HepG2 (cell line): ENCODE measurements around the gene EZH1. TPM values are rescaled to one million over a fixed set of nuclear protein-coding genes. Genes with fewer than 3 reads are reported as not detected.

ENCODE experiments used
- ATAC-seq: fragments of 200-7000 bp; cut with Tn5 transposase; 3 replicates; pipeline ENCODE4 v1.9.1; 2020; ENCODE audit warnings: mild to moderate bottlenecking, moderate library complexity
- BruUV-seq: library from RNA; stranded (reverse); fragments of 400-500 nt; replicated peaks from 2 replicates; lab custom pipeline; 2021; lab: Mats Ljungman, UMichigan
- CTCF ChIA-PET: fragments of 300-600 bp; formaldehyde crosslinking; extraction: SDS; loops from one replicate; lab custom pipeline; 2021; ENCODE audit warnings: low total read pairs, inconsistent platforms, low intra/inter-chr PET ratio; lab: Yijun Ruan, JAX
- POLR2A ChIA-PET: fragments of 350-600 bp; sonication (Branson Sonifier 250); formaldehyde crosslinking; loops from one replicate; lab custom pipeline; 2020; ENCODE audit warnings: antibody characterized with exemption, inconsistent platforms; lab: Yijun Ruan, JAX
- DNase-seq: peaks from one replicate; pipeline ENCODE4 v3.0.0-alpha.2; 2015; ENCODE audit warnings: low spot score
- FAIRE-seq: peaks from 3 replicates; lab custom pipeline; 2011; peaks lifted over from hg19 to GRCh38; lab: Jason Lieb, UNC
- H2AFZ ChIP-seq: one replicate; pipeline ENCODE4 v1.6.1; 2011; ENCODE audit warnings: low read length, inconsistent platforms
- H3K27ac ChIP-seq: fragments of 300-600 bp; 3 replicates; pipeline ENCODE4 v1.8.0; 2011; ENCODE audit warnings: mixed run types, mild to moderate bottlenecking, mixed read lengths, low read length, inconsistent platforms; ENCODE audit not compliant: insufficient read depth; ENCODE audit errors: extremely low read length
- H3K27me3 ChIP-seq, 2 experiments: fragments of 200-600 bp in 1 of 2; 2 replicates in 1 of 2; 3 replicates in 1 of 2; pipeline versions ENCODE4 v1.6.0 to v1.8.0; 2011; ENCODE audit warnings: low read length in 2 of 2, mild to moderate bottlenecking in 2 of 2, moderate library complexity in 2 of 2, inconsistent platforms in 1 of 2; ENCODE audit not compliant: insufficient read depth in 2 of 2, control insufficient read depth in 1 of 2
- H3K36me3 ChIP-seq, 2 experiments: fragments of 200-600 bp in 1 of 2; replicated peaks in 1 of 2; 2 replicates in 1 of 2; 3 replicates in 1 of 2; pipeline versions ENCODE4 v1.5.1 to v1.8.0; 2011; ENCODE audit warnings: low read length in 2 of 2, inconsistent platforms in 1 of 2; ENCODE audit not compliant: insufficient read depth in 2 of 2, control insufficient read depth in 1 of 2
- H3K4me1 ChIP-seq: 2 replicates; pipeline ENCODE4 v1.5.1; 2012; ENCODE audit warnings: low read length, inconsistent platforms; ENCODE audit not compliant: insufficient read depth
- H3K4me2 ChIP-seq: 2 replicates; pipeline ENCODE4 v1.6.0; 2011; ENCODE audit warnings: low read depth, low read length, inconsistent platforms
- H3K4me3 ChIP-seq, 3 experiments: fragments of 200-600 bp in 1 of 3; sonication (generic), shearing (Covaris generic) in 1 of 3; replicated peaks in 1 of 3; 2 replicates each; pipeline ENCODE4 v1.5.1; 2011 to 2016; ENCODE audit warnings: low read length in 3 of 3, inconsistent platforms in 2 of 3, low read depth in 2 of 3, mild to moderate bottlenecking in 2 of 3, control low read depth in 1 of 3, mixed read lengths in 1 of 3; ENCODE audit not compliant: insufficient read depth in 1 of 3
- H3K79me2 ChIP-seq: one replicate; pipeline ENCODE4 v1.6.1; 2011; ENCODE audit warnings: low read length, inconsistent platforms; ENCODE audit not compliant: insufficient read depth
- H3K9ac ChIP-seq: 2 replicates; pipeline ENCODE4 v1.6.0; 2011; ENCODE audit warnings: mild to moderate bottlenecking, low read depth, low read length, inconsistent platforms; ENCODE audit not compliant: insufficient read depth
- H3K9me3 ChIP-seq: 2 replicates; pipeline ENCODE4 v1.5.1; 2012; ENCODE audit warnings: mild to moderate bottlenecking, low read length
- H4K20me1 ChIP-seq: 2 replicates; pipeline ENCODE4 v1.6.0; 2011; ENCODE audit warnings: inconsistent platforms, mild to moderate bottlenecking, low read length, moderate library complexity; ENCODE audit not compliant: insufficient read depth
- DMAP1 ChIP-seq: IDR thresholded peaks from 2 replicates; pipeline ENCODE4 v1.6.1; 2016
- GATAD1 ChIP-seq: IDR thresholded peaks from 2 replicates; pipeline ENCODE4 v1.6.1; 2016; ENCODE audit warnings: missing genetic modification reagents, missing compliant biosample characterization
- NAIF1 ChIP-seq: sonication (generic); formaldehyde crosslinking; IDR thresholded peaks from 2 replicates; pipeline ENCODE4 v1.5.0; 2020; ENCODE audit warnings: mild to moderate bottlenecking, missing genetic modification reagents, borderline replicate concordance
- PHF21A ChIP-seq: sonication (generic); formaldehyde crosslinking; IDR thresholded peaks from 2 replicates; pipeline ENCODE4 v1.5.0; 2020; ENCODE audit warnings: mild to moderate bottlenecking, missing genetic modification reagents
- POLR2G ChIP-seq: fragments of 200-400 bp; formaldehyde crosslinking; IDR thresholded peaks from 2 replicates; pipeline ENCODE4 v1.6.1; 2018; ENCODE audit warnings: mild to moderate bottlenecking, low read depth, low read length, moderate library complexity
- SCMH1 ChIP-seq: sonication (generic); formaldehyde crosslinking; IDR thresholded peaks from 2 replicates; pipeline ENCODE4 v1.9.0; 2021; ENCODE audit warnings: missing genetic modification reagents, mild to moderate bottlenecking, borderline replicate concordance
- SRF ChIP-seq: IDR thresholded peaks from 2 replicates; pipeline ENCODE4 v1.6.1; 2011; ENCODE audit warnings: mild to moderate bottlenecking, low read depth, low read length, moderate library complexity
- TBX2 ChIP-seq: sonication (generic); formaldehyde crosslinking; IDR thresholded peaks from 2 replicates; pipeline ENCODE4 v1.5.0; 2020; ENCODE audit warnings: missing genetic modification reagents, mild to moderate bottlenecking, borderline replicate concordance
- WGBS: methylation state at CpG from one replicate; pipeline ENCODE4 v1.1.6; 2017; ENCODE audit warnings: low lambda C conversion rate; 5-methylcytosine and 5-hydroxymethylcytosine counted together
- in situ Hi-C: cut with HindIII; loops from 2 replicates; pipeline ENCODE4 v1.10.0; 2017; ENCODE audit warnings: low pct_unique_long_range_greater_than_20kb; ENCODE audit not compliant: extremely low pct_ligation_motif_present
- intact Hi-C: fragments of 100-400 bp; cut with micrococcal nuclease; formaldehyde crosslinking; loops from one replicate; pipeline ENCODE4 v1.10.0; 2022; ENCODE audit not compliant: unreplicated experiment
- polyA plus RNA-seq, 8 experiments: library from polyadenylated mRNA; depleted of rRNA in 3 of 8; stranded (reverse) in 7 of 8; unstranded in 1 of 8; fragments of >200 nt; fragmentation: Illumina TruSeq in 4 of 8; extraction: Trizol in 4 of 8; gene quantifications; 2 replicates each; pipeline versions ENCODE4 v1.2.1 to v1.2.3, GENCODE V29; 2011 to 2016; ENCODE audit warnings: low read depth in 4 of 8, missing spikeins in 1 of 8, mixed read lengths in 1 of 8; ENCODE audit not compliant: insufficient read depth in 1 of 8
- total RNA-seq, 5 experiments: library from RNA; depleted of rRNA; stranded (reverse); fragments of >200 nt; fragmentation: Illumina TruSeq; extraction: Trizol; gene quantifications; 2 replicates each; pipeline ENCODE4 v1.2.3, GENCODE V29; 2016; ENCODE audit warnings: low read depth in 1 of 5
- TF ChIP-seq, protein P1 (sequence below): sonication (generic); formaldehyde crosslinking; IDR thresholded peaks from 2 replicates; pipeline ENCODE4 v1.5.0; 2020; ENCODE audit warnings: mild to moderate bottlenecking, missing genetic modification reagents, borderline replicate concordance
- TF ChIP-seq, protein P2 (sequence below): sonication (generic); formaldehyde crosslinking; IDR thresholded peaks from 2 replicates; pipeline ENCODE4 v1.4.0; 2020; ENCODE audit warnings: mild to moderate bottlenecking, missing genetic modification reagents

EZH1 gene
- total and polyA plus RNA-seq, 2 of the 13 experiments (the other 11 are each of a cell fraction or from before 2014, with no cell fraction given): 11.6 to 24.0 TPM

DNA sequence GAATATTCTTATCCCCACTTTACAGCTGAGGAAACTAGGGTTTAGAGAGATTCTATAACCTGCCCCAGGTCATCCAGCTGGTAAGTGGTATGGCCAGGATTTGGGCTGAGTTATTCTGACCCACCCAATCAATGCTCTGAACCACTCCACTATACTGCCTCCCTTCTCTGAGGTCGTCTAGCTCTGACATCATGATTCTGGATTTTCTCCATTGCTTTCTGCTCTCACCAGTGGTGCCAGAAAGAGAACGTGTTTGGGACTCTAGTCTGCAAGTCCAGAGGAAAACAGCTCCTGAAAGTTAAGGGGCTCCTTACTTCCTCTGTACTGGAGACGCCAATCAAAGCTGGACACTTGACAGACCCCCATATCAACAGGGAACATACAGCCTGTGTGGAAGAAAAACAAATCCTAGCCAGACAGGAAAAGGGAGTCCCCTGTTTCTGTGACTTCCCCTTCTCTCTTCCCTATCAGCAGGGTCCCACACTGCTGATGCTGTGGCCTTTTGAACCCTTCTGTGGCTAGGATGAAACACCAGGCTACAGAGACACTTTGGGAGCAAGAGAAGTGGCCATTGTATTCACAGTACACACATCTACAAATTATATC is 6.0 kb upstream of the EZH1 start:
- CTCF ChIA-PET: no interaction called here
- ATAC-seq: 0 out of 3 replicates have a peak, but pooled peaks have one; percentile 11

DNA sequence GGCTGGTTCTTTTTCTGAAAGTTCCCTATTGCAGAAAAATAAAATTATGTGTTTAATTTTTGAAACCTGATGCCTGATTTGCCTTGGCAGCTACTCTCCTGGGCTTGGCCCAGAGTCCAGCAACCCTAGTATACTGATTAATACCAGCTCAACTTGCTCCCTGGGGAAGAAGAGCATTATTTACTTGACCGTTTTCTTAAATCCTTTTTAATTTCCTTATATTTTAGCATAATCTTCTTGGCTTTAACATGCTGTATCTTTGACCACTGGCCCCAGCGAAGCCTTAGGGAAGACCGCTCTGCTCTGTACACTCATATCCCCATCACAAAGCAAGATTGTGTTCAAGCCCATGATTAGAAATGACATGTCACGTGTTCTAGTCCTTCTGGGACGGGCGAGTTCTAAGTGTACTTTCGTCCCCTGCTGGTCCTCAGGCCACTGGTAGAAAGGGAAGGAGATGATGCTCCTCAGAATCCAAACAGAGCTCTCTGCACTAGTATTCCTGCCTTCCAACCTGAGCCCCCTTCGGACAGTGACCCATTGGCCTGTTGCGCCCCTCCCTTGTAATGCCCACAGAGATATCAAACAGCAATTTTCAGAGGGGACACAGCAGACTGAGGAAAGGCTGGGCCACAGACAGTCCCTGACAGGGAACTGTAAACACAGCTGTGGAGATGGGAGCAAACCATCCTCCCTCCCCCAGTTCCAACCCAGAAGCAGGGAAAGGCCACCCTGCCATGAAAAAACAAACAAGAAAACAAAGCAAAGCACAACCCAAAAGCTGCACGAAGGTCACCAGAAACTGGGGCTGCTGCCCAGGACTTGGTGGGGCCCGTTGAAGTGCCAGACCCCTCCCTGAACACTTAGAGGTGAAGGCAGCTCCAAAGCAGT is 4.3 kb upstream of the EZH1 start:
- H4K20me1 ChIP-seq: no peaks in the 10 kb centered on the region
- no peaks in the 10 kb centered on the region for H3K27me3 ChIP-seq
- peaks cover 2% of the 10 kb centered on the region for H3K79me2 ChIP-seq
- ChIA-PET CTCF (no interaction called here), POLR2A (interaction anchor here (0.7 to 4.4 kb wide), 23 partner anchors 10 to 213 kb away, joined by 3 to 45 read pairs (median 4); partner anchors contain the start of genes BECN1, CNTD1, COA3 and NAGLU)
- no peaks in the 10 kb centered on the region for H3K9me3 ChIP-seq
- no TSS peak for BruUV-seq
- H3K4me3 ChIP-seq: peak overlapping the region in 2 of 3 experiments; percentile 10 to 44; a peak in 2 of 6 replicates
- peak overlapping the region; percentile 29; the same call in 1 of the 2 replicates for H3K9ac ChIP-seq
- peak overlapping the region; percentile 78 for H3K4me2 ChIP-seq
- DNase-seq (no peak), ATAC-seq (peak; percentile 13; the same call in 2 of the 3 replicates), FAIRE-seq (peak; percentile 64)
- 21% methylated on average over 10 of the region's 11 CpGs for WGBS
- peaks cover 49% of the 10 kb centered on the region for H3K4me1 ChIP-seq
- in situ Hi-C loops: no loop called here
- H3K27ac ChIP-seq: no peak overlapping the region
- no peak overlapping the region for H2AFZ ChIP-seq
- intact Hi-C loops: no loop called here
- no peaks in the 10 kb centered on the region for H3K36me3 ChIP-seq
- TF ChIP-seq, protein P1, sequence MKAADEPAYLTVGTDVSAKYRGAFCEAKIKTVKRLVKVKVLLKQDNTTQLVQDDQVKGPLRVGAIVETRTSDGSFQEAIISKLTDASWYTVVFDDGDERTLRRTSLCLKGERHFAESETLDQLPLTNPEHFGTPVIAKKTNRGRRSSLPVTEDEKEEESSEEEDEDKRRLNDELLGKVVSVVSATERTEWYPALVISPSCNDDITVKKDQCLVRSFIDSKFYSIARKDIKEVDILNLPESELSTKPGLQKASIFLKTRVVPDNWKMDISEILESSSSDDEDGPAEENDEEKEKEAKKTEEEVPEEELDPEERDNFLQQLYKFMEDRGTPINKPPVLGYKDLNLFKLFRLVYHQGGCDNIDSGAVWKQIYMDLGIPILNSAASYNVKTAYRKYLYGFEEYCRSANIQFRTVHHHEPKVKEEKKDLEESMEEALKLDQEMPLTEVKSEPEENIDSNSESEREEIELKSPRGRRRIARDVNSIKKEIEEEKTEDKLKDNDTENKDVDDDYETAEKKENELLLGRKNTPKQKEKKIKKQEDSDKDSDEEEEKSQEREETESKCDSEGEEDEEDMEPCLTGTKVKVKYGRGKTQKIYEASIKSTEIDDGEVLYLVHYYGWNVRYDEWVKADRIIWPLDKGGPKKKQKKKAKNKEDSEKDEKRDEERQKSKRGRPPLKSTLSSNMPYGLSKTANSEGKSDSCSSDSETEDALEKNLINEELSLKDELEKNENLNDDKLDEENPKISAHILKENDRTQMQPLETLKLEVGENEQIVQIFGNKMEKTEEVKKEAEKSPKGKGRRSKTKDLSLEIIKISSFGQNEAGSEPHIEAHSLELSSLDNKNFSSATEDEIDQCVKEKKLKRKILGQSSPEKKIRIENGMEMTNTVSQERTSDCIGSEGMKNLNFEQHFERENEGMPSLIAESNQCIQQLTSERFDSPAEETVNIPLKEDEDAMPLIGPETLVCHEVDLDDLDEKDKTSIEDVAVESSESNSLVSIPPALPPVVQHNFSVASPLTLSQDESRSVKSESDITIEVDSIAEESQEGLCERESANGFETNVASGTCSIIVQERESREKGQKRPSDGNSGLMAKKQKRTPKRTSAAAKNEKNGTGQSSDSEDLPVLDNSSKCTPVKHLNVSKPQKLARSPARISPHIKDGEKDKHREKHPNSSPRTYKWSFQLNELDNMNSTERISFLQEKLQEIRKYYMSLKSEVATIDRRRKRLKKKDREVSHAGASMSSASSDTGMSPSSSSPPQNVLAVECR (CRISPR knock-in tag): peak; percentile 49; the same call in 1 of the 2 replicates
- TF ChIP-seq SRF (no peak), DMAP1 (CRISPR knock-in tag) (no peak), GATAD1 (CRISPR knock-in tag) (0 out of 2 replicates have a peak, but pooled peaks have one; percentile 19), PHF21A (CRISPR knock-in tag) (peak; percentile 43; the same call in 1 of the 2 replicates), SCMH1 (CRISPR knock-in tag) (no peak), POLR2G (no peak)
- TF ChIP-seq, protein P2, sequence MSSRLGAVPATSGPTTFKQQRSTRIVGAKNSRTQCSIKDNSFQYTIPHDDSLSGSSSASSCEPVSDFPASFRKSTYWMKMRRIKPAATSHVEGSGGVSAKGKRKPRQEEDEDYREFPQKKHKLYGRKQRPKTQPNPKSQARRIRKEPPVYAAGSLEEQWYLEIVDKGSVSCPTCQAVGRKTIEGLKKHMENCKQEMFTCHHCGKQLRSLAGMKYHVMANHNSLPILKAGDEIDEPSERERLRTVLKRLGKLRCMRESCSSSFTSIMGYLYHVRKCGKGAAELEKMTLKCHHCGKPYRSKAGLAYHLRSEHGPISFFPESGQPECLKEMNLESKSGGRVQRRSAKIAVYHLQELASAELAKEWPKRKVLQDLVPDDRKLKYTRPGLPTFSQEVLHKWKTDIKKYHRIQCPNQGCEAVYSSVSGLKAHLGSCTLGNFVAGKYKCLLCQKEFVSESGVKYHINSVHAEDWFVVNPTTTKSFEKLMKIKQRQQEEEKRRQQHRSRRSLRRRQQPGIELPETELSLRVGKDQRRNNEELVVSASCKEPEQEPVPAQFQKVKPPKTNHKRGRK (CRISPR knock-in tag): no peak

More for the DNA sequence above, 6.0 kb upstream of the EZH1 start:
- in situ Hi-C loops: no loop called here
- H3K4me3 ChIP-seq: no peak overlapping the region
- no TSS peak for BruUV-seq
- no peaks in the 10 kb centered on the region for H3K9me3 ChIP-seq
- no peaks in the 10 kb centered on the region for H3K27me3 ChIP-seq
- intact Hi-C loops: no loop called here
- no peak overlapping the region for H3K27ac ChIP-seq
- DNase-seq: no peak
- H2AFZ ChIP-seq: no peak overlapping the region
- H4K20me1 ChIP-seq: no peaks in the 10 kb centered on the region
- POLR2A ChIA-PET: interaction anchor here (0.6 to 4.4 kb wide), 10 partner anchors 10 to 374 kb away, joined by 3 to 45 read pairs (median 6); partner anchors contain the start of genes BECN1, BRCA1, CNTD1 and COA3
- peak overlapping the region; percentile 14 for H3K4me2 ChIP-seq
- no peak for TF ChIP-seq NAIF1 (CRISPR knock-in tag)
- TF ChIP-seq TBX2: 0 out of 2 replicates have a peak, but pooled peaks have one; percentile 4
- H3K36me3 ChIP-seq: no peaks in the 10 kb centered on the region
- H3K79me2 ChIP-seq: no peaks in the 10 kb centered on the region
- WGBS: 49% methylated on average over 3 of the region's 3 CpGs
- no peak for FAIRE-seq
- H3K9ac ChIP-seq: no peak overlapping the region
- H3K4me1 ChIP-seq: peaks cover 40% of the 10 kb centered on the region
